Peyer's patch (tissue), 4 donors: Measurements from ENCODE around the gene MRPS5.

Experiments used
- CTCF ChIP-seq, 6 experiments: fragments of 450-650 bp in 4 of 6; fragments of 200-600 bp in 2 of 6; sonication (generic) in 1 of 6; IDR thresholded peaks; one replicate each; pipeline ENCODE4 v1.5.1; 2017 to 2019; ENCODE audit warnings: antibody characterized with exemption in 6 of 6, mild to moderate bottlenecking in 3 of 6, moderate library complexity in 1 of 6
- POLR2A ChIP-seq, 2 donors: fragments of 450-650 bp; IDR thresholded peaks; one replicate each; pipeline ENCODE4 v1.5.1; 2017; ENCODE audit warnings: antibody characterized with exemption in 2 of 2, mild to moderate bottlenecking in 2 of 2, moderate library complexity in 2 of 2

GRCh38 chr2:95044601-95045000, 77.0 kb downstream of the MRPS5 start:
- TF ChIP-seq CTCF (IDR thresholded peaks at IDR 0.05) (no peak), POLR2A (IDR thresholded peaks at IDR 0.05) (no peak)
